GM12878 (cell line): ENCODE measurements around the gene IL1RAP. TPM values are rescaled to one million over a fixed set of nuclear protein-coding genes. Genes with fewer than 3 reads are reported as not detected.

Experiments
- ATAC-seq: fragments of 200-7000 bp; cut with Tn5 transposase; 3 replicates; pipeline ENCODE4 v1.9.1; 2020; ENCODE audit warnings: mild to moderate bottlenecking, moderate library complexity
- BruUV-seq: library from RNA; stranded (reverse); fragments of 400-500 nt; replicated peaks from 2 replicates; lab custom pipeline; 2021; lab: Mats Ljungman, UMichigan
- CTCF ChIA-PET: fragments of 300-600 bp; sonication (Branson Sonifier 250); formaldehyde crosslinking; extraction: SDS; loops from one replicate; lab custom pipeline; 2021; ENCODE audit warnings: inconsistent platforms; lab: Yijun Ruan, JAX
- POLR2A ChIA-PET: fragments of 350-600 bp; formaldehyde crosslinking; extraction: SDS; loops from one replicate; lab custom pipeline; 2021; ENCODE audit warnings: inconsistent platforms; lab: Charles Lee
- RAD21 ChIA-PET: fragments of 300-600 bp; sonication (Branson Sonifier 250); formaldehyde crosslinking; loops from one replicate; lab custom pipeline; 2023; ENCODE audit warnings: antibody characterized with exemption; ENCODE audit not compliant: unreplicated experiment; lab: Charles Lee
- SMC1A ChIA-PET: fragments of 300-600 bp; sonication (Branson Sonifier 250); formaldehyde crosslinking; loops from one replicate; lab custom pipeline; 2023; ENCODE audit not compliant: unreplicated experiment, uncharacterized antibody; lab: Charles Lee
- DNase-seq: peaks from one replicate; pipeline ENCODE4 v3.0.0-alpha.2; 2011; ENCODE audit warnings: low read depth, low spot score
- FAIRE-seq: peaks from 3 replicates; lab custom pipeline; 2011; peaks lifted over from hg19 to GRCh38; lab: Jason Lieb, UNC
- H2AFZ ChIP-seq: 2 replicates; pipeline ENCODE4 v1.6.0; 2011; ENCODE audit warnings: low read depth, low read length, control low read depth; ENCODE audit not compliant: control insufficient read depth
- H3K27ac ChIP-seq: 2 replicates; pipeline ENCODE4 v1.5.1; 2011; ENCODE audit warnings: control low read depth; ENCODE audit not compliant: control insufficient read depth, insufficient read depth
- H3K27me3 ChIP-seq, 2 experiments: replicated peaks in 1 of 2; 2 replicates each; pipeline versions ENCODE4 v1.6.0 to v1.6.1; 2011; ENCODE audit warnings: low read length in 1 of 2; ENCODE audit not compliant: control insufficient read depth in 2 of 2, insufficient read depth in 2 of 2
- H3K36me3 ChIP-seq, 2 experiments: 2 replicates each; pipeline ENCODE4 v1.5.1; 2011; ENCODE audit warnings: low read length in 1 of 2; ENCODE audit not compliant: control insufficient read depth in 2 of 2, insufficient read depth in 2 of 2
- H3K4me1 ChIP-seq: 2 replicates; pipeline ENCODE4 v1.6.1; 2011; ENCODE audit warnings: mild to moderate bottlenecking, low read length, moderate library complexity, mixed read lengths; ENCODE audit not compliant: control insufficient read depth, insufficient read depth
- H3K4me2 ChIP-seq: 2 replicates; pipeline ENCODE4 v1.6.0; 2011; ENCODE audit warnings: control low read depth; ENCODE audit not compliant: control insufficient read depth, insufficient read depth
- H3K4me3 ChIP-seq: fragments of 200-600 bp; sonication (generic); 2 replicates; pipeline ENCODE4 v1.5.1; 2016
- H3K79me2 ChIP-seq: 2 replicates; pipeline ENCODE4 v1.6.0; 2011; ENCODE audit warnings: low read length; ENCODE audit not compliant: control insufficient read depth, insufficient read depth
- H3K9ac ChIP-seq: 2 replicates; pipeline ENCODE4 v1.8.0; 2011; ENCODE audit warnings: low read length, control low read depth, mixed read lengths; ENCODE audit not compliant: control insufficient read depth, insufficient read depth
- H3K9me3 ChIP-seq: replicated peaks from 3 replicates; pipeline ENCODE4 v1.5.1; 2011; ENCODE audit warnings: mild to moderate bottlenecking, low read length; ENCODE audit not compliant: control insufficient read depth, insufficient read depth
- H4K20me1 ChIP-seq: 2 replicates; pipeline ENCODE4 v1.6.0; 2011; ENCODE audit not compliant: control insufficient read depth, insufficient read depth
- BACH1 ChIP-seq: fragments of 450-650 bp; IDR thresholded peaks from 2 replicates; pipeline ENCODE4 v1.6.1; 2017; ENCODE audit warnings: mild to moderate bottlenecking, borderline replicate concordance
- CHD2 ChIP-seq: IDR thresholded peaks from 2 replicates; pipeline ENCODE4 v1.6.1; 2011; ENCODE audit warnings: low read depth, low read length, improper control_type of control experiment, borderline replicate concordance
- HDGF ChIP-seq: fragments of 450-650 bp; IDR thresholded peaks from 2 replicates; pipeline ENCODE4 v1.6.1; 2016; ENCODE audit warnings: antibody characterized with exemption
- JUNB ChIP-seq: IDR thresholded peaks from 2 replicates; pipeline ENCODE4 v1.6.1; 2016; ENCODE audit warnings: antibody characterized with exemption, mild to moderate bottlenecking
- MTA2 ChIP-seq: fragments of 450-650 bp; IDR thresholded peaks from 2 replicates; pipeline ENCODE4 v1.6.1; 2016; ENCODE audit warnings: low read depth, mild to moderate bottlenecking, moderate library complexity
- RCOR1 ChIP-seq: conservative IDR thresholded peaks from 2 replicates; pipeline ENCODE4 v1.6.1; 2012; ENCODE audit warnings: low read depth, low read length, improper control_type of control experiment
- STAT1 ChIP-seq: fragments of 450-650 bp; conservative IDR thresholded peaks from 2 replicates; pipeline ENCODE4 v1.6.1; 2014; ENCODE audit warnings: antibody characterized with exemption, mild to moderate bottlenecking
- WRNIP1 ChIP-seq: IDR thresholded peaks from 2 replicates; pipeline ENCODE4 v1.6.1; 2011; ENCODE audit warnings: low read depth, low read length, improper control_type of control experiment, borderline replicate concordance
- YY1 ChIP-seq: IDR thresholded peaks from 2 replicates; pipeline ENCODE4 v1.6.1; 2011; ENCODE audit warnings: low read depth, mild to moderate bottlenecking, low read length
- ZBTB33 ChIP-seq: fragments of 450-650 bp; IDR thresholded peaks from 2 replicates; pipeline ENCODE4 v1.6.1; 2017; ENCODE audit warnings: mild to moderate bottlenecking
- WGBS: methylation state at CpG from one replicate; pipeline ENCODE4 v1.1.6; 2016; ENCODE audit warnings: low lambda C conversion rate; ENCODE audit not compliant: insufficient replicate concordance, insufficient coverage; ENCODE audit errors: missing lambda C conversion rate; 5-methylcytosine and 5-hydroxymethylcytosine counted together
- in situ Hi-C: fragments of 300-500 bp; cut with MboI; formaldehyde crosslinking; loops from 9 replicates; pipeline ENCODE4 v1.14.3; 2018; ENCODE audit warnings: mixed read lengths
- intact Hi-C: fragments of 100-400 bp; cut with micrococcal nuclease; formaldehyde crosslinking; loops from one replicate; pipeline ENCODE4 v1.14.2; 2022; ENCODE audit not compliant: unreplicated experiment
- polyA plus RNA-seq, 11 experiments: library from polyadenylated mRNA; depleted of rRNA in 4 of 11; unstranded in 6 of 11; stranded (reverse) in 5 of 11; fragments of >200 nt; fragmentation: Nextera tagmentation in 4 of 11; fragmentation: Illumina TruSeq in 1 of 11; extraction: Ambion mirVana in 4 of 11; extraction: Trizol in 1 of 11; gene quantifications; 1 replicate in 1 of 11; 2 replicates in 10 of 11; pipeline versions ENCODE4 v1.2.1 to v1.2.3, GENCODE V29; 2011 to 2016; ENCODE audit warnings: inconsistent platforms in 2 of 11, missing spikeins in 2 of 11, low read depth in 1 of 11
- total RNA-seq, 4 experiments: library from RNA; depleted of rRNA in 3 of 4; stranded (reverse); fragments of >200 nt in 3 of 4; fragmentation: Illumina TruSeq in 1 of 4; extraction: Trizol in 1 of 4; gene quantifications; 2 replicates each; pipeline versions ENCODE4 v1.2.1 to v1.2.3, GENCODE V29; 2013 to 2021
- TF ChIP-seq, protein P1 (sequence below): fragments of 450-650 bp; formaldehyde crosslinking; IDR thresholded peaks from 2 replicates; pipeline ENCODE4 v1.4.0; 2020; ENCODE audit warnings: mild to moderate bottlenecking, moderate library complexity
- TF ChIP-seq, protein P2 (sequence below): IDR thresholded peaks from 2 replicates; pipeline ENCODE4 v1.6.1; 2011; ENCODE audit warnings: borderline replicate concordance, low read depth, mild to moderate bottlenecking, moderate library complexity, mixed read lengths, low read length; ENCODE audit not compliant: insufficient read depth; ENCODE audit errors: extremely low read length
- TF ChIP-seq, protein P3 (sequence below): fragments of 450-650 bp; IDR thresholded peaks from 2 replicates; pipeline ENCODE4 v1.6.1; 2017; ENCODE audit warnings: mild to moderate bottlenecking, low read depth, inconsistent platforms; ENCODE audit not compliant: poor library complexity, severe bottlenecking

IL1RAP gene
- total and polyA plus RNA-seq, 10 of the 15 experiments (the other 5 are each of a cell fraction or from before 2014, with no cell fraction given): 0.17 to 1.0 (median 0.44) TPM; not detected in 1

- no peak for TF ChIP-seq BACH1
Measured at GRCh38 chr3:190671658-190672057, 157.8 kb downstream of the IL1RAP start (continued).

DNA sequence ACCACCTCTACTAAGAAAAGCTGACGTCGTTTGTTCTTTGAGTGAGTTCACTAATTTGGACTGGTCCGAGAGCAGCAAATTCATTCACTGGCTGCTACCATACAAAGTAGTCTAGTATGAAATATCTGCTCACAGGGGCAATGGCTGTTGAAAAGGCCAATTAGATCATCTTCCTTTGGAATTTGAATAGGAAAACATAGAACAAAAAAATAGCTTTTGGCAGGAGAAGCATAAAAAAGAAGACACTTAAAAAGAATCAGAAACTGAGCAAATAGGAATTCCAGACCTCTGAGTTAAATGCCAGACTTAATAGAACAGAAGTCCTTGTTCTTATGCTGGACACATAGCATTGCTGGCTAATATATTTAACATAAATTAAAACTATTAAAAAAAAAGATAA is 159.3 kb downstream of the IL1RAP start:
- no TSS peak for BruUV-seq
- RAD21 ChIA-PET: no interaction called here
- WGBS: 31% methylated on average over 3 of the region's 3 CpGs
- DNase-seq: no peak
- no peak for FAIRE-seq
- Histone ChIP-seq H2AFZ (no peak overlapping the region), H3K9ac (no peak overlapping the region), H4K20me1 (no peaks in the 10 kb centered on the region), H3K79me2 (no peaks in the 10 kb centered on the region), H3K4me3 (no peak overlapping the region), H3K36me3 (no peaks in the 10 kb centered on the region), H3K4me2 (no peak overlapping the region), H3K27ac (no peak overlapping the region), H3K9me3 (no peaks in the 10 kb centered on the region; the same call in 2 of the 3 replicates), H3K27me3 (no peaks in the 10 kb centered on the region), H3K4me1 (no peaks in the 10 kb centered on the region)
- POLR2A ChIA-PET: no interaction called here
- in situ Hi-C loops: no loop called here
- intact Hi-C loops: no loop called here
- SMC1A ChIA-PET: no interaction called here
- no peak for ATAC-seq
- CTCF ChIA-PET: interaction anchor here (1.0 to 1.4 kb wide), 2 partner anchors 13 to 26 kb away, joined by 4 to 5 read pairs; no protein-coding TSS in a partner anchor
- TF ChIP-seq, protein P1, sequence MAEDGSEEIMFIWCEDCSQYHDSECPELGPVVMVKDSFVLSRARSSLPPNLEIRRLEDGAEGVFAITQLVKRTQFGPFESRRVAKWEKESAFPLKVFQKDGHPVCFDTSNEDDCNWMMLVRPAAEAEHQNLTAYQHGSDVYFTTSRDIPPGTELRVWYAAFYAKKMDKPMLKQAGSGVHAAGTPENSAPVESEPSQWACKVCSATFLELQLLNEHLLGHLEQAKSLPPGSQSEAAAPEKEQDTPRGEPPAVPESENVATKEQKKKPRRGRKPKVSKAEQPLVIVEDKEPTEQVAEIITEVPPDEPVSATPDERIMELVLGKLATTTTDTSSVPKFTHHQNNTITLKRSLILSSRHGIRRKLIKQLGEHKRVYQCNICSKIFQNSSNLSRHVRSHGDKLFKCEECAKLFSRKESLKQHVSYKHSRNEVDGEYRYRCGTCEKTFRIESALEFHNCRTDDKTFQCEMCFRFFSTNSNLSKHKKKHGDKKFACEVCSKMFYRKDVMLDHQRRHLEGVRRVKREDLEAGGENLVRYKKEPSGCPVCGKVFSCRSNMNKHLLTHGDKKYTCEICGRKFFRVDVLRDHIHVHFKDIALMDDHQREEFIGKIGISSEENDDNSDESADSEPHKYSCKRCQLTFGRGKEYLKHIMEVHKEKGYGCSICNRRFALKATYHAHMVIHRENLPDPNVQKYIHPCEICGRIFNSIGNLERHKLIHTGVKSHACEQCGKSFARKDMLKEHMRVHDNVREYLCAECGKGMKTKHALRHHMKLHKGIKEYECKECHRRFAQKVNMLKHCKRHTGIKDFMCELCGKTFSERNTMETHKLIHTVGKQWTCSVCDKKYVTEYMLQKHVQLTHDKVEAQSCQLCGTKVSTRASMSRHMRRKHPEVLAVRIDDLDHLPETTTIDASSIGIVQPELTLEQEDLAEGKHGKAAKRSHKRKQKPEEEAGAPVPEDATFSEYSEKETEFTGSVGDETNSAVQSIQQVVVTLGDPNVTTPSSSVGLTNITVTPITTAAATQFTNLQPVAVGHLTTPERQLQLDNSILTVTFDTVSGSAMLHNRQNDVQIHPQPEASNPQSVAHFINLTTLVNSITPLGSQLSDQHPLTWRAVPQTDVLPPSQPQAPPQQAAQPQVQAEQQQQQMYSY (CRISPR knock-in tag): no peak
- TF ChIP-seq JUNB (no peak), WRNIP1 (no peak), MTA2 (no peak), RCOR1 (no peak), ZBTB33 (no peak), STAT1 (no peak), YY1 (no peak), HDGF (no peak), CHD2 (no peak)
- TF ChIP-seq, protein P2, sequence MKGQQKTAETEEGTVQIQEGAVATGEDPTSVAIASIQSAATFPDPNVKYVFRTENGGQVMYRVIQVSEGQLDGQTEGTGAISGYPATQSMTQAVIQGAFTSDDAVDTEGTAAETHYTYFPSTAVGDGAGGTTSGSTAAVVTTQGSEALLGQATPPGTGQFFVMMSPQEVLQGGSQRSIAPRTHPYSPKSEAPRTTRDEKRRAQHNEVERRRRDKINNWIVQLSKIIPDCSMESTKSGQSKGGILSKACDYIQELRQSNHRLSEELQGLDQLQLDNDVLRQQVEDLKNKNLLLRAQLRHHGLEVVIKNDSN: no peak
- TF ChIP-seq, protein P3, sequence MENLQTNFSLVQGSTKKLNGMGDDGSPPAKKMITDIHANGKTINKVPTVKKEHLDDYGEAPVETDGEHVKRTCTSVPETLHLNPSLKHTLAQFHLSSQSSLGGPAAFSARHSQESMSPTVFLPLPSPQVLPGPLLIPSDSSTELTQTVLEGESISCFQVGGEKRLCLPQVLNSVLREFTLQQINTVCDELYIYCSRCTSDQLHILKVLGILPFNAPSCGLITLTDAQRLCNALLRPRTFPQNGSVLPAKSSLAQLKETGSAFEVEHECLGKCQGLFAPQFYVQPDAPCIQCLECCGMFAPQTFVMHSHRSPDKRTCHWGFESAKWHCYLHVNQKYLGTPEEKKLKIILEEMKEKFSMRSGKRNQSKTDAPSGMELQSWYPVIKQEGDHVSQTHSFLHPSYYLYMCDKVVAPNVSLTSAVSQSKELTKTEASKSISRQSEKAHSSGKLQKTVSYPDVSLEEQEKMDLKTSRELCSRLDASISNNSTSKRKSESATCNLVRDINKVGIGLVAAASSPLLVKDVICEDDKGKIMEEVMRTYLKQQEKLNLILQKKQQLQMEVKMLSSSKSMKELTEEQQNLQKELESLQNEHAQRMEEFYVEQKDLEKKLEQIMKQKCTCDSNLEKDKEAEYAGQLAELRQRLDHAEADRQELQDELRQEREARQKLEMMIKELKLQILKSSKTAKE: no peak
